SK-N-MC (cell line): Measurements from ENCODE around the gene TNFSF10.

ENCODE experiments used
- EZH2 ChIP-seq: fragments of 200-600 bp; sonication (generic); IDR thresholded peaks from one replicate; pipeline ENCODE4 v1.6.1; 2017; ENCODE audit warnings: antibody characterized with exemption
- POLR2AphosphoS5 ChIP-seq: IDR thresholded peaks from 2 replicates; pipeline ENCODE4 v1.6.1; 2012; ENCODE audit warnings: mild to moderate bottlenecking, low read depth, low read length, borderline replicate concordance

DNA sequence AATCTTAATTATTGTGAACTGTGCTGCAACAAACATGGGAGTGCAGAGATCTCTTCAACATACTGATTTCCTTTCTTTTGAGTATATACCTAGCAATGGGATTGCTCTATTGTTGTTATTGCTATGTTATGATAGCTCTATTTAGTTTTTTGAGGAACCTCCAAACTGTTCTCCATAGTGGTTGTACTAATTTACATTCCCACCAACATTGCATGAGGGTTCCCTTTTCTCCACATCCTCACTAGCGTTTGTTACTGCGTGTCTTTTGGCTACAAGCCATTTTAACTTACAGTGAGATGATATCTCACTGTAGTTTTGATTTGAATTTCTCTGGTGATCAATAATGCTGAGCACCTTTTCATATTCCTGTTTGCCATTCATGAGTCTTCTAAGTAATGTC lies 45.5 kb upstream of the TNFSF10 start:
- TF ChIP-seq EZH2 (no peak), POLR2AphosphoS5 (no peak)
